Measurements from ENCODE around the gene ZNF608. TPM values are rescaled to one million over a fixed set of nuclear protein-coding genes. Genes with fewer than 3 reads are reported as not detected.

ZNF608 gene
- total RNA-seq, 2 experiments from 2014 or later = 22.6 to 58.8 TPM

GRCh38 chr5:124706729-124707361 is 39.6 kb downstream of the ZNF608 start:
- ChIA-PET POLR2A (interaction anchor here (0.7 to 9.3 kb wide), 16 partner anchors 8 to 1901 kb away, joined by 3 to 132 read pairs (median 8); partner anchors contain the start of gene ZNF608), CTCF (ENCODE audit: unreplicated experiment) (interaction anchor here (0.6 to 1.0 kb wide), 4 partner anchors 12 to 230 kb away, joined by 3 to 6 read pairs (median 4); no protein-coding TSS in a partner anchor)
- no peaks in the 10 kb centered on the region for H3K36me3 ChIP-seq (ENCODE audit: insufficient read depth, low read length)
- no peaks in the 10 kb centered on the region for H4K20me1 ChIP-seq (ENCODE audit: insufficient read depth, low read length)
- intact Hi-C loops (cut with micrococcal nuclease; ENCODE audit: unreplicated experiment) = loop anchor here (1.0 to 10.0 kb wide), 4 partner anchors 34 to 1895 kb away; partner anchors contain the start of gene PHAX
- H3K79me2 ChIP-seq (ENCODE audit: insufficient read depth, low read depth, low read length) = peaks cover 98% of the 10 kb centered on the region
- no peaks in the 10 kb centered on the region for H3K9me2 ChIP-seq (ENCODE audit: insufficient read depth, low read length)
- TF ChIP-seq CTCF (conservative IDR thresholded peaks at IDR 0.05; ENCODE audit: low read length) = no peak
- TF ChIP-seq EZH2phosphoT487 (IDR thresholded peaks at IDR 0.05; ENCODE audit: borderline replicate concordance, low read depth, low read length) = no peak
- peak overlapping the region; percentile 95 for H3K27ac ChIP-seq (ENCODE audit: low read depth, low read length, poor library complexity, severe bottlenecking)
- peak overlapping the region; percentile 99 for H3K4me2 ChIP-seq (ENCODE audit: low read length)
- peaks cover 95% of the 10 kb centered on the region for H3K4me1 ChIP-seq (ENCODE audit: insufficient read depth, low read length, poor library complexity, severe bottlenecking)
- H2AFZ ChIP-seq (ENCODE audit: low read length) = peak overlapping the region; percentile 34; the same call in 1 of the 2 replicates
- H3K9me3 ChIP-seq (ENCODE audit: low read length) = no peaks in the 10 kb centered on the region
- DNase-seq (ENCODE audit: low spot score) = peak; percentile 53
- H3K4me3 ChIP-seq (ENCODE audit: low read depth, low read length, poor library complexity, severe bottlenecking) = peak overlapping the region; percentile 66
- BruUV-seq (replicated peaks) = TSS peak; percentile 49

- Histone ChIP-seq H3K9me3 (ENCODE audit: low read length) (no peaks in the 10 kb centered on the region), H3K4me3 (ENCODE audit: low read depth, low read length, poor library complexity, severe bottlenecking) (peak overlapping the region; percentile 66), H3K4me1 (ENCODE audit: insufficient read depth, low read length, poor library complexity, severe bottlenecking) (peaks cover 96% of the 10 kb centered on the region), H3K36me3 (ENCODE audit: insufficient read depth, low read length) (peaks cover 2% of the 10 kb centered on the region), H4K20me1 (ENCODE audit: insufficient read depth, low read length) (no peaks in the 10 kb centered on the region), H2AFZ (ENCODE audit: low read length) (no peak overlapping the region), H3K27ac (ENCODE audit: low read depth, low read length, poor library complexity, severe bottlenecking) (peak overlapping the region; percentile 95), H3K4me2 (ENCODE audit: low read length) (peak overlapping the region; percentile 99), H3K79me2 (ENCODE audit: insufficient read depth, low read depth, low read length) (peaks cover 98% of the 10 kb centered on the region), H3K9me2 (ENCODE audit: insufficient read depth, low read length) (no peaks in the 10 kb centered on the region)
- TF ChIP-seq CTCF (conservative IDR thresholded peaks at IDR 0.05; ENCODE audit: low read length) (no peak), EZH2phosphoT487 (IDR thresholded peaks at IDR 0.05; ENCODE audit: borderline replicate concordance, low read depth, low read length) (no peak)
- intact Hi-C loops (cut with micrococcal nuclease; ENCODE audit: unreplicated experiment) = loop anchor here (1.0 to 10.0 kb wide), 4 partner anchors 35 to 1896 kb away; partner anchors contain the start of gene PHAX
- ChIA-PET CTCF (ENCODE audit: unreplicated experiment) (interaction anchor here (0.9 kb wide), 1 partner anchor 44 kb away, joined by 3 read pairs; no protein-coding TSS in a partner anchor), POLR2A (interaction anchor here (1.0 to 9.3 kb wide), 18 partner anchors 8 to 669 kb away, joined by 3 to 132 read pairs (median 7); partner anchors contain the start of gene ZNF608)
- peak; percentile 82 for DNase-seq (ENCODE audit: low spot score)
- no TSS peak for BruUV-seq (replicated peaks)
These were observed 40.4 kb downstream of the ZNF608 start for GRCh38 chr5:124706051-124706450.
